HG03159 (cell line): ENCODE data around the gene FXR1.
"Not testable (repeated sequence)": the region's sequence is repeated elsewhere in the genome, so short reads cannot be mapped to it uniquely, and the experiment has no call there.

Experiments
- ATAC-seq: cut with Tn5 transposase; IDR thresholded peaks from one replicate; pipeline ENCODE4 v1.9.1; 2021; ENCODE audit warnings: mild to moderate bottlenecking, moderate library complexity; ENCODE audit not compliant: unreplicated experiment

The FXR1 gene

DNA sequence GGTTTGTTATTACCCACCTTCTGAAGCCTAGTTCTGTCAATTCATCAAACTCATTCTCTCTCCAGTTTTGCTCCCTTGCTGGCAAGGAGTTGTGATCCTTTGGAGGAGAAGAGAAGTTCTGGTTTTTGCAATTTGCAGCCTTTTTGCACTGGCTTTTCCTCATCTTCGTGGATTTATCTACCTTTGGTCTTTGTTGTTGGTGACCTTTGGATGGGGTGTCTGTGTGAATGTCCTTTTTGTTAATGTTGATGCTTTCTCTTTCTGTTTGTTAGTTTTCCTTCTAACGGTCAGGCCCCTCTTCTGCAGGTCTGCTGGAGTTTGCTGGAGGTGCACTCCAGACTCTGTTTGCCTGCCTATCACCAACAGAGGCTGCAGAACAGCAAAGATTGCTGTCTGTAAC lies 91.0 kb downstream of the FXR1 start:
- not testable (repeated sequence) for ATAC-seq

DNA sequence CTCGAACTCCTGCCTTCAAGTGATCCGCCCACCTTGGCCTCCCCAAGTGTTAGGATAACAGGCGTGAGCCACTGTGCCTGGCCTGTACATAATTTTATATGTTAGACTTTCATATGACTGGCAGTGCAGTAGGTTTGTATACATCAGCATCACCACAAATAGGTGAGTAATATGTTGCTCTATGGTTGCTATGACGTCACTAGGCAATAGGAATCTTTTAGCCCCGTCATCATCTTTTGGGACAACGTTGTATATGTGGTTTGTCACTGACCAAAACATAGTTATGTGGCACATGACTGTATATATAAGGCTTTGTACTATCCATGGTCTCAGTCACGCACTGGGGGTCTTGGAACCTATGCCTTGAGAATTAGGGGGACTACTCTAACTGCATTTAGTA lies 94.1 kb downstream of the FXR1 start:
- ATAC-seq: no peak

DNA sequence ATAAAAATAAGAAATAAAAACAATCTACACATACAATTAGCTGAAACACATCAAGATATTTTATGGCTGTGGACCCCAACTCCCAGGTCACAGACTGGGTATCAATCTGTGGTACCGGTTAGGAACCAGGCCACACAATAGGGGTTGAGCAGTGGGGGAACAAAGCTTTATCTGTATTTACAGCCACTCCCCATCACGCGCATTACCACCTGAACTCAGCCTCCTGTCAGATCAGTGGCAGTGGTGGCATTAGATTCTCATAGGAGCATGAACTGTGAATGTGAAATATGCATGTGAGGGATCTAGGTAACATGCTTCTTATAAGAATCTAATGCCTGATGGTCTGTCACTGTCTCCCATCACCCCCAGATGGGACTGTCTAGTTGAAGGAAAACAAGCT lies 94.8 kb downstream of the FXR1 start:
- ATAC-seq: no peak

DNA sequence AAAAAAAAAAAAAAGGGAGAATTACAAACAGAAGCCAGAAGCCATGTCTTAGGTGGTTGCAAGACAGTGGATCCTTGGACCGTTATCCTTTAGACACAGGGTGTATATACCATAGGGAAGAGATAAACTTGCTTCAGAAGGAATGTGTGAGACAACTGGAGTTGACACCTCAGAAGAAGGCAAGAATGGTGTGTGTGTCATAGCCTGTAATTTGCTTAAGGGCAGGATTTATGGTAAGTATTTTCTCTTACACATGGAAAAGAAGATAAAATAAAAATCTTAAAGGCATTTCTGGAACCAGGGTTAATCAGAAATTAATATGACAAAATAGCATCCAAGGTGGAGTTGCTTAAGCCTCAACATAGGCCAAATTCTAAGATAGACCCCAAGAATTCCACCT lies 96.3 kb downstream of the FXR1 start:
- ATAC-seq: no peak

DNA sequence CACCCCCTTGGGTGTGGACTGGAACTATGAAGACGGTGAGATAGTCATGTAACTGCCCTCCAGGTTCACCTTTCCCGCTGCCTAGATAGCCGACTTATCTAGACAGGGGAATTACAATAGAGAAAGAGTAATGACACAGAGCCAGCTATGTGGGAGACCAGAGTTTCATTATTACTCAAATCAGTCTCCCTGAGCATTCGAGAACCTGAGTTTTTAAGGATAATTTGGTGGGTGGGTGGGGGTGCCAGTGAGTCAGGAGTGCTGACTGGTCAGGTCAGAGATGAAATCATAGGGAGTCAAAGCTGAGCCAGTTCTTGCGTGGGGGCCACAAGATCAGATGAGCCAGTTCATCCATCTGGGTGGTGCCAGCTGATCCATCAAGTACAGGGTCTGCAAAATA lies 96.8 kb downstream of the FXR1 start:
- ATAC-seq: no peak

DNA sequence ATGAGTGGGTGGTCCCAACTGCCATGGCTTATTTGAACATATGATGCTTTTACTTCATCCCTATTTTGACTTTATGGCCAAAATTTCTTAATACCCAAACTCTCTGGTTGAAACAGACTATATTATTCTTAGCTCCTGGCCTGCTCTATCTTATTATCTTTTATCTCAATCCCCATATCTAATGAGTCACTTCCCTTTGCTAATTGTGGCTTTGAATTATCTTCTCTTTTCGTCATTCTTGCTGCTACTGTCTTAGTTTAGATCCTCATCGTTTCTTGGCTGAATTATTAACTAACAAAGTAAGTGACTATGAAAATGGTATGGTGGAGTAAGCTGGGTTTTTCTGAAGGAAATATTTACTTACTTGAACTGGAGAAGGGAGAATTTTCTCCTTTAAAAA lies 105.2 kb downstream of the FXR1 start:
- ATAC-seq: no peak

DNA sequence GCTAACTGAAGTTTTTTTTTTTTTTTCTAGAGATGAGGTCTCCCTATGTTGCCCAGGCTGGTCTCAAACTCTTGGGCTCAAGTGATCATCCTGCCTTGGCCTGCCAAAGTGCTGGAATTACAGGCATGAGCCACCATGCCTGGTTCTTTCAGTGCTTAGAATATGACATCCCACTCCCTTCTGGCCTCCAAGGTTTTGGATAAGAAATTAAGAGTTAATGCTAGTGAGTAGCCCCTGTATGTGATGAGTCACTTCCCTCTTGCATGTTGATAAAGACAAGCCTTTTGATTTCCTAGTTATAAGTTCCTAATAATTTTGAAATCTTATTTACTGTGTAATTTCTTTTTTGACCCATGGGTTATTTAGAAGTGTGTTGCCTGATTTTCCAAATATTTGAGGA lies 112.7 kb downstream of the FXR1 start:
- ATAC-seq: no peak

DNA sequence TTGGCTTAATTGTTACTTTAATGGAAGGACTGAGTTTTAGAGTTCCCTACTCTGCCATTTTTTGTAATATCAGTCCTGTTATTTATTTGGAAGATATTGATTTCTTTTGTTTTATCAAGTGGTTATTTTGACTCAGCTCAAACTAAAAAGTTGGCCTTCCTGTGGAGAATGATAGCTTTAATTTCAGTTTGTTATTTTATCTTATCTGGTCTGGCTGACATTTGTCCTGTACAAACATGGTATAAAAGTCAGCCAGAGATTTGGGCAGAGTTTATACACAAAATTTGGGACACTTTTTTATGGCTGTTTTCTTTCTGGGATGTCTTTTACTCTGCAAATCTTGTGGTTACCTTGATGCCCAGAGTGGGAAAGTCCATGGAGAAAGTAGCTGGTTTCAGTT lies 118.5 kb downstream of the FXR1 start:
- ATAC-seq: no peak
